Measurements from ENCODE around the gene PCIF1. TPM values are rescaled to one million over a fixed set of nuclear protein-coding genes. Genes with fewer than 3 reads are reported as not detected.

PCIF1 gene
- total RNA-seq (10 to 100 TPM; 13.0 to 15.9 TPM), polyA plus RNA-seq (ENCODE audit: insufficient read length in 2 of 2) (10 to 100 TPM; 46.0 to 49.9 TPM)
- long read RNA-seq, donor 1, transcript PCIF1-203 (2 exons, 627 nt): major isoform, 7 of 11 reads
- long read RNA-seq, donor 1, partial matches to known transcripts: 0 of 11 reads
- long read RNA-seq, donor 1, other reads (novel, unspliced or antisense): 0 of 11 reads
- long read RNA-seq, donor 2, transcript PCIF1-201 (17 exons, 2,747 nt): major isoform, 6 of 16 reads
- long read RNA-seq, donor 2, partial matches to known transcripts: 6 of 16 reads
- long read RNA-seq, donor 2, other reads (novel, unspliced or antisense): 0 of 16 reads
- long read RNA-seq, donor 3, partial matches to known transcripts: 0 of 6 reads
- long read RNA-seq, donor 3, other reads (novel, unspliced or antisense): 0 of 6 reads
- long read RNA-seq, donor 4, transcript PCIF1-201 (17 exons, 2,747 nt): minor isoform, 5 of 32 reads
- long read RNA-seq, donor 4, transcript PCIF1-203 (2 exons, 627 nt): major isoform, 8 of 32 reads
- long read RNA-seq, donor 4, partial matches to known transcripts: 19 of 32 reads
- long read RNA-seq, donor 4, other reads (novel, unspliced or antisense): 0 of 32 reads

DNA sequence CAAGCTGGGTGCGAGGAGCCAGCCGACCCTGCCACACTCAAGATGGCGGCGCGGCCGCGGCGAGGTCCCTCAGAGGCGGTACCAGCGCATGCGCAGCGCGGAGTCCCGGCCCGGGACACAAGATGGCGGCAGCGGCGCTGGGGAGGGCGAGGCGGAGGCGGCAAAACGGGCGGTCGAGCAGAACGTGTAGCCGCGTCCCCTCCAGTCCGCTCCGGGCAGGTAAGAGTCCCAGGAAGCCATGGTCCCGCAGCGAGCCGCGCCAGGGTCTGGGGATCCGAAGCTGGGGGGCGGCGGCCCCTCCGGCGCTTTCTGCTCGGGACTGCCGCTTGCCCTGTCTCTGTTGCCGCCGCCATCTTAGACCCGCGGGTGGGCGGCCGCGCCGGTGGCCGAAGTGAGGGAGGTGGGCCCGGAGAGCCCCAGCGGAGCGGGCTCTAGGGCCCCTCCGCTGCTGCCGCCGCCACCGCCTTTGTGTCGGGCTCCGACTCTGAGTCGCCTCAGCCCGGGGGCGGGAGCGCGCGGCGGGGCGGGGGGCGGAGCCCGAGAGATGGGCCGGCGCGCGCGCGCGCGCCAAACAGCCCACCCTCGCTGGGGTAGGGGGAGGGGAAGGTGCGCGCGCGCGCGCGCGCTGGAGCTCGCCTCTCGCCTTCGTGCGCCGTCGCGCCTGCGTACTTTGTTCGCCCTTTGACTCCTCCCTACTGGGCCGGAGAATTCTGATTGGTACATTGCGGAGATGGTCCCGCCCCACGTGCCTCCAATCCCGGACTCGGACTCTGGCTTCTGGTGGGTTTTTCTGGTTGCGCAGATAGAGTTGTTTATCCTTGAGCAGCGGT lies at the start of gene PCIF1:
Gene PCIF1, plus strand, starts transcription at position 98 of the 830 bp plus-strand sequence. CDS start 4,317 bp downstream, outside the sequence.
- WGBS (ENCODE audit: insufficient coverage): under 1% methylated on average over 98 of the region's 102 CpGs
- Histone ChIP-seq H3K9me3 (ENCODE audit: control insufficient read depth, insufficient read depth, low read length) (no peaks in the 10 kb centered on the region), H3K4me3 (ENCODE audit: low read depth, low read length) (peak within 1 kb of the TSS; percentile 95), H3K36me3 (ENCODE audit: control insufficient read depth, insufficient read depth, low read length) (peaks cover 35% of the 10 kb centered on the region), H3K27me3 (ENCODE audit: control insufficient read depth, insufficient read depth, low read length) (no peaks in the 10 kb centered on the region), H3K27ac (ENCODE audit: low read depth, low read length) (peak within 1 kb of the TSS; percentile 99), H3K4me1 (ENCODE audit: control insufficient read depth, insufficient read depth, low read length) (peaks cover 26% of the 10 kb centered on the region)
- peak; percentile 98 to 100 (median 100) for DNase-seq (ENCODE audit: low read depth in 4 of 6, low spot score in 6 of 6)

DNA sequence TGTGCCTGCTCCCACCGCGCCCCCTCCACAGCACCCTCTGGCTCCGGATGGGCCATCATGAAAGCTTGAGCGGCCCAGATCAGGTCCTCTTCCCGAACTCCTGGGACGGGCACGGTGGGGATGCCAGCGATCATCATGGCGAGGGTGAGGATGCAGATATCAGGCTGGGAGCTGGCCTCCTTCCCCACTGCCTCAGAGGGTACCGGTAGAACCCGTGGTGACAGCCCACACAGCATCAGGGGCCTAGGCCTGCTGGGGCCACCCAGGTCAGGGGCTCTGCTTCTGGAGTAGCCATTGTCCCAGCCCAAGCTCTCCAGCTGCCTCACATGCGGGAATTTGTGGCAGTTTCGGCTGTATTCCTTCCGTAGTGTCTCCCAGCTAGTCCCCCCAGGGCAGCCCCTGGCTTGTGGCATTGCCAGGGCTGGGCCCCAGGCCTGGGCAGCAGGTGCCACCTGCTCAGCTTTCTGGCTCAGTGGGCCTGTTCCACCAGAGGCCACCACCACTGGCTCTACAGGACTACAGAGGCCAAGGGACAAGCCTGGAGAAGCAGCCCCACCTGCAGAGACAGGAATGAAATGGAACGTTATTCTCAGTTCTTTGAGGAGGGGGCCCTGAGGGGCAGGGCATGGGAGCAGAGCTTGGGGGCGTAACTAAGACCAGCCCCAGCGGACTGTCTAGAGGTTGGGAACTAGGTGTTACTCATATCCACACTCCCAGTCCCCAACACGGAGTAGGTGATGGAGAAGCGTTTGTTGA lies 47.7 kb upstream of the PCIF1 start:
- no peaks in the 10 kb centered on the region for H3K27me3 ChIP-seq (ENCODE audit: control insufficient read depth, insufficient read depth, low read length)
- peaks cover 32% of the 10 kb centered on the region for H3K4me1 ChIP-seq (ENCODE audit: control insufficient read depth, insufficient read depth, low read length)
- 84% methylated on average over 15 of the region's 19 CpGs for WGBS (ENCODE audit: insufficient coverage)
- no peak for DNase-seq (ENCODE audit: low read depth in 4 of 6, low spot score in 6 of 6)
- no peak overlapping the region for H3K4me3 ChIP-seq (ENCODE audit: low read depth, low read length)
- peaks cover 53% of the 10 kb centered on the region for H3K36me3 ChIP-seq (ENCODE audit: control insufficient read depth, insufficient read depth, low read length)
- no peaks in the 10 kb centered on the region for H3K9me3 ChIP-seq (ENCODE audit: control insufficient read depth, insufficient read depth, low read length)
- H3K27ac ChIP-seq (ENCODE audit: low read depth, low read length): no peak overlapping the region

DNA sequence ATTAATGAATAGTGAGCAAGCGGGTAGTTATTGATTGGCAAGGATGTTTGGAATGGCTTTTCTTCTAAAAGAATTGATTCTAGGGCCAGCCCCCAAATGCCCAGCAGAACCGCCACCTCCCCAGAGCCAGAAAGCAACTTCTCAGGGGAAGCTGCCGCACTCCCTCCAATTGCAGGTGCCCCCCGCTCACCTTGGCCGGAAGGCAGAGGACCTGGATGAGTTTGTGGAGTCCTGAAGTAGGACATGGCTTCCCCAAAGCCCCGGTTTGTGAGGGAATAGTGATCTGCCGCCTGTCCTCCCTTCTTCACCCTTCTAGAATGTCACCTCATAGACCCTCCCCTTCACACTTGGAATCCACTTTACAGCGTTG lies 47.2 kb upstream of the PCIF1 start, which contains the start of gene SPATA25:
Gene SPATA25, minus strand, starts transcription at position 277 of the 370 bp plus-strand sequence. Its CDS starts 32 bp downstream, at position 245.
- no peak for DNase-seq (ENCODE audit: low read depth in 4 of 6, low spot score in 6 of 6)
- WGBS (ENCODE audit: insufficient coverage): 100% methylated on average over 3 of the region's 8 CpGs
- H3K36me3 ChIP-seq (ENCODE audit: control insufficient read depth, insufficient read depth, low read length): peaks cover 53% of the 10 kb centered on the region
- no peak within 1 kb of the TSS for H3K4me3 ChIP-seq (ENCODE audit: low read depth, low read length)
- H3K4me1 ChIP-seq (ENCODE audit: control insufficient read depth, insufficient read depth, low read length): peaks cover 35% of the 10 kb centered on the region
- no peaks in the 10 kb centered on the region for H3K27me3 ChIP-seq (ENCODE audit: control insufficient read depth, insufficient read depth, low read length)
- no peak within 1 kb of the TSS for H3K27ac ChIP-seq (ENCODE audit: low read depth, low read length)
- no peaks in the 10 kb centered on the region for H3K9me3 ChIP-seq (ENCODE audit: control insufficient read depth, insufficient read depth, low read length)

DNA sequence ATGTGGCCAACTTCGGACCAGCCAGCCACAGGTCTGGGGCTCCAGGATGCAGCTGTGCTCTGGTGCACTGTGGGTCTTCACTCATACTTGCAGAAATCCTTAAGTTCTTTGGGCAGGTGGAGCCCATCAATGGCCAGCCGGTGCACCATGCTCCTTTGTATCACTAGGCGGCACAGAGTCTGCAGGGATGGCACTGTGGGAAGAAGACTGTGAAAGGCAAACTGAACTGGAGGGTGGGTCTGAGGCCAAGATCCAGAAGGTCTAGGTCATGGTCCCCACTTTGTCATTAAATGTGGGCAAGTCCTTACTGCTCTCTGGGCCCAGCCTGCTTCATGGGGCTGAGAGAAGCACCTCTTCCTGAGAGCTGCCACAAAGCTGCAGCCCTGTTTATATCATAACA lies 45.8 kb upstream of the PCIF1 start:
- Histone ChIP-seq H3K27me3 (ENCODE audit: control insufficient read depth, insufficient read depth, low read length) (no peaks in the 10 kb centered on the region), H3K4me1 (ENCODE audit: control insufficient read depth, insufficient read depth, low read length) (peaks cover 42% of the 10 kb centered on the region), H3K4me3 (ENCODE audit: low read depth, low read length) (no peak overlapping the region), H3K27ac (ENCODE audit: low read depth, low read length) (no peak overlapping the region), H3K36me3 (ENCODE audit: control insufficient read depth, insufficient read depth, low read length) (peaks cover 47% of the 10 kb centered on the region), H3K9me3 (ENCODE audit: control insufficient read depth, insufficient read depth, low read length) (no peaks in the 10 kb centered on the region)
- DNase-seq (ENCODE audit: low read depth in 4 of 6, low spot score in 6 of 6): no peak
- 91% methylated on average over 3 of the region's 3 CpGs for WGBS (ENCODE audit: insufficient coverage)

DNA sequence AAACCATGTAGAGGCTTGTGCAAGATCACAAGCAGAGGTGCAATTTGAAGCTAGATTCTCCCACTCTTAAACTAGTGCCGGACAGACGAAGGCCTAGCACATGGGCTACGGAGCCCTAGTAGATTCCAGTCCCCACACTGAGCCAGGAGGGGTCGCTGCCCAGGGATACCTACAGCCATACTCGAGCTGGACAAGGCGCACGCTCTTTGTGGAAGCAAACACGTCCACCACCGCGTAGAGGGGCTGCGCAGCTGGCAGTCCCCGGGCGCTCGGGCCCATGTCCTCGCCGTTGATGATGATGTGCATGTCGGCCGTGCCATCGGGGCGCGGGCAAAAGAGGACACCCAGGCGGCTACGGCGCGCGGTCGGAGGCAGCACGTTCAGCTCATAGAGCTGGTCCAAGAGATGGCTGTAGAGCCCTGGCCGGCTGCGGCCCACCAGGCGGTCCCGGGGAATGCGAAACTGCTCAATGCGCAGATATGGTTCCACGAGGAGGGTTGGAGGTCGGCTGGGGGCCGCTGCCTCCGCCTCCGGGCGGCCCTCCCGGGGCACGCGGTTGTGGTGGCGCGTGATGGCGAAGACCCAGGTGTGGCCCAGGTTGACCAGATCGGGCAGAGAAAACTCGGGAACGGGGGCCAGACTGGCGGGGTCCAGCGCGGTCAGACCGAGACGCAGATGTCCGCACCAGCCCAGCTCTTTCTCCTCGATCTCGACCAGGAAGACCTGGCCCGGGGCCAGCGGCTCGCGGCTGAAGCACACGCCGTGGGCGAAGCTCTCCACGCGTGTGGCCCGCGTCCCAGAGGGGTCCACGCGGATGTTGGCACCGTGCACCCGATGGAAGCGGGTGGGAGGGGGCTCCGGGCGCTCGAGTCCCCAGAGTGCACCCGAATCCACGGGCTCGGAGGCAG lies 44.2 kb upstream of the PCIF1 start:
- no peaks in the 10 kb centered on the region for H3K9me3 ChIP-seq (ENCODE audit: control insufficient read depth, insufficient read depth, low read length)
- H3K27ac ChIP-seq (ENCODE audit: low read depth, low read length): peak overlapping the region; percentile 88
- peak; percentile 48 to 94 (median 62) for DNase-seq (ENCODE audit: low read depth in 4 of 6, low spot score in 6 of 6)
- H3K4me1 ChIP-seq (ENCODE audit: control insufficient read depth, insufficient read depth, low read length): peaks cover 42% of the 10 kb centered on the region
- peaks cover 41% of the 10 kb centered on the region for H3K36me3 ChIP-seq (ENCODE audit: control insufficient read depth, insufficient read depth, low read length)
- under 1% methylated on average over 79 of the region's 79 CpGs for WGBS (ENCODE audit: insufficient coverage)
- no peaks in the 10 kb centered on the region for H3K27me3 ChIP-seq (ENCODE audit: control insufficient read depth, insufficient read depth, low read length)
- H3K4me3 ChIP-seq (ENCODE audit: low read depth, low read length): peak overlapping the region; percentile 94

DNA sequence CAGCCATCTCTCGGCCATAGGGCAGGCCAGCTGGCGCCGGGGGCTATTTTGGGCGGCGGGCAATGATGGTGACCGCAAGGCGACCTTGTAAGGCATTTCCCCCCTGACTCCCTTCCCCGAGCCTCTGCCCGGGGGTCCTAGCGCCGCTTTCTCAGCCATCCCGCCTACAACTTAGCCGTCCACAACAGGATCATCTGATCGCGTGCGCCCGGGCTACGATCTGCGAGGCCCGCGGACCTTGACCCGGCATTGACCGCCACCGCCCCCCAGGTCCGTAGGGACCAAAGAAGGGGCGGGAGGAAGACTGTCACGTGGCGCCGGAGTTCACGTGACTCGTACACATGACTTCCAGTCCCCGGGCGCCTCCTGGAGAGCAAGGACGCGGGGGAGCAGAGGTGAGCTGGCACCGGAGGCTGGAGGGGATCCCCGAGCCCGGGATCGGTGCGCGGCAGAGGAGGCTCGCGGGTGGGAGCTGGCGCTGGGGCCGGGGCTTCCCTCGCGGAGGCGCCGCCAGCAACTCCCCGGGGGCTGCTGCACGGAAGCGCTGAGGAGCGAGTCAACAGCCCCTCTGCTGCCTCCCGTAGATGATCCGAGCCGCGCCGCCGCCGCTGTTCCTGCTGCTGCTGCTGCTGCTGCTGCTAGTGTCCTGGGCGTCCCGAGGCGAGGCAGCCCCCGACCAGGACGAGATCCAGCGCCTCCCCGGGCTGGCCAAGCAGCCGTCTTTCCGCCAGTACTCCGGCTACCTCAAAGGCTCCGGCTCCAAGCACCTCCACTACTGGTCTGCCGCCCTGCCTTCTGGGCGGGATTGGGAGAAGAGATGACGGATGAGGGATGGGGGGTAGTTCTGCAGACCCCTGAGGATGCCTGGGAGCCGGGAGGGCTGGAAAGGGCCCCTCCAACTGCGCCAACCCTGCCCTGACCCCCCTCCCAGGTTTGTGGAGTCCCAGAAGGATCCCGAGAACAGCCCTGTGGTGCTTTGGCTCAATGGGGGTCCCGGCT lies 43.2 kb upstream of the PCIF1 start, which contains the start of the genes CTSA and NEURL2:
Gene CTSA, plus strand, starts transcription at position 351 of the 999 bp plus-strand sequence. Its CDS starts 234 bp downstream, at position 585.
Gene NEURL2, minus strand, starts transcription at position 224 of the 999 bp plus-strand sequence. Its CDS starts 217 bp downstream, at position 7.
- no peaks in the 10 kb centered on the region for H3K9me3 ChIP-seq (ENCODE audit: control insufficient read depth, insufficient read depth, low read length)
- no peaks in the 10 kb centered on the region for H3K27me3 ChIP-seq (ENCODE audit: control insufficient read depth, insufficient read depth, low read length)
- peaks cover 42% of the 10 kb centered on the region for H3K4me1 ChIP-seq (ENCODE audit: control insufficient read depth, insufficient read depth, low read length)
- under 1% methylated on average over 71 of the region's 78 CpGs for WGBS (ENCODE audit: insufficient coverage)
- H3K36me3 ChIP-seq (ENCODE audit: control insufficient read depth, insufficient read depth, low read length): peaks cover 42% of the 10 kb centered on the region
- peak within 1 kb of the TSS; percentile 94 for H3K4me3 ChIP-seq (ENCODE audit: low read depth, low read length)
- H3K27ac ChIP-seq (ENCODE audit: low read depth, low read length): peak within 1 kb of the TSS; percentile 88
- peak; percentile 86 to 97 (median 88) for DNase-seq (ENCODE audit: low read depth in 4 of 6, low spot score in 6 of 6)

DNA sequence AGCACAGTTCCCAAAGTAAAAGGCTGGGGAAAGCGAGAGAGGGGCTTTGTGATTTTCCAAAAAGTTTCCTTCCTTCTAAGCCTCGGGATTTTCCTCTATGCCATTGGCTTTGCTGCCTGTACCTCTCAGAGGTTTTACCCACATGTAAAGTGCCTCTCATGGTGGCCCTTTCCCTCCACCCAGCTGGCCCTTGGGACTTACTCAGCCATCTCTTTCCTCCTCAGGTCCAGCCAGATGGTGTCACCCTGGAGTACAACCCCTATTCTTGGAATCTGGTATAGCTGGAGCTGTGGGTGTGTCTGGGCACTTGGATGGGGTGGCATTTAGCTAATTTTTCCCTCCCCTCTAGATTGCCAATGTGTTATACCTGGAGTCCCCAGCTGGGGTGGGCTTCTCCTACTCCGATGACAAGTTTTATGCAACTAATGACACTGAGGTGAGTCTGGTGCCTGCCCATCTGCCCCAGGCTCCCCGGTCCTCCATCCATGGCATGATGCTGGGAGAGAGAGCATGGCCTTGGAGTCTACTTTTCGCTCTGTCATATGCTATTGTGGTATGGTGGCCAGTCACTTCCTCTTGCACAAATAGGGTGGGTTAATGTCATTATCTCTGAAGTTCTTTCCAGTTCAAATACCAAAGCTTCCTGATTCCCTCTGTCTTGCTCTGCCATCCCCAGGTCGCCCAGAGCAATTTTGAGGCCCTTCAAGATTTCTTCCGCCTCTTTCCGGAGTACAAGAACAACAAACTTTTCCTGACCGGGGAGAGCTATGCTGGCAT lies 42.2 kb upstream of the PCIF1 start:
- Histone ChIP-seq H3K27ac (ENCODE audit: low read depth, low read length) (no peak overlapping the region), H3K9me3 (ENCODE audit: control insufficient read depth, insufficient read depth, low read length) (no peaks in the 10 kb centered on the region), H3K4me3 (ENCODE audit: low read depth, low read length) (peak overlapping the region; percentile 94), H3K27me3 (ENCODE audit: control insufficient read depth, insufficient read depth, low read length) (no peaks in the 10 kb centered on the region), H3K4me1 (ENCODE audit: control insufficient read depth, insufficient read depth, low read length) (peaks cover 42% of the 10 kb centered on the region), H3K36me3 (ENCODE audit: control insufficient read depth, insufficient read depth, low read length) (peaks cover 42% of the 10 kb centered on the region)
- no peak for DNase-seq (ENCODE audit: low read depth in 4 of 6, low spot score in 6 of 6)
- 91% methylated on average over 7 of the region's 9 CpGs for WGBS (ENCODE audit: insufficient coverage)
